ENCODE measurements around the gene ACADVL. TPM values are rescaled to one million over a fixed set of nuclear protein-coding genes. Genes with fewer than 3 reads are reported as not detected.

Gene ACADVL
- total and polyA plus RNA-seq, 8 donors: 285 to 654 (median 381) TPM

GRCh38 chr17:7228920-7229319 lies 9.2 kb downstream of the ACADVL start:
- peaks cover 0 to 68% of the 10 kb centered on the region in 2 donors for H3K36me3 ChIP-seq
- no peaks in the 10 kb centered on the region for H3K27me3 ChIP-seq
- intact Hi-C loops (cut with DNase I): no loop called here
- DNase-seq: no peak
- H3K4me1 ChIP-seq: peaks cover 7 to 24% of the 10 kb centered on the region in 2 donors
- TF ChIP-seq, protein P1, sequence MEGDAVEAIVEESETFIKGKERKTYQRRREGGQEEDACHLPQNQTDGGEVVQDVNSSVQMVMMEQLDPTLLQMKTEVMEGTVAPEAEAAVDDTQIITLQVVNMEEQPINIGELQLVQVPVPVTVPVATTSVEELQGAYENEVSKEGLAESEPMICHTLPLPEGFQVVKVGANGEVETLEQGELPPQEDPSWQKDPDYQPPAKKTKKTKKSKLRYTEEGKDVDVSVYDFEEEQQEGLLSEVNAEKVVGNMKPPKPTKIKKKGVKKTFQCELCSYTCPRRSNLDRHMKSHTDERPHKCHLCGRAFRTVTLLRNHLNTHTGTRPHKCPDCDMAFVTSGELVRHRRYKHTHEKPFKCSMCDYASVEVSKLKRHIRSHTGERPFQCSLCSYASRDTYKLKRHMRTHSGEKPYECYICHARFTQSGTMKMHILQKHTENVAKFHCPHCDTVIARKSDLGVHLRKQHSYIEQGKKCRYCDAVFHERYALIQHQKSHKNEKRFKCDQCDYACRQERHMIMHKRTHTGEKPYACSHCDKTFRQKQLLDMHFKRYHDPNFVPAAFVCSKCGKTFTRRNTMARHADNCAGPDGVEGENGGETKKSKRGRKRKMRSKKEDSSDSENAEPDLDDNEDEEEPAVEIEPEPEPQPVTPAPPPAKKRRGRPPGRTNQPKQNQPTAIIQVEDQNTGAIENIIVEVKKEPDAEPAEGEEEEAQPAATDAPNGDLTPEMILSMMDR (IDR thresholded peaks at IDR 0.05): no peak
- no peak overlapping the region for H3K4me3 ChIP-seq
- no peaks in the 10 kb centered on the region for H3K9me3 ChIP-seq
- H3K27ac ChIP-seq: no peak overlapping the region
- no peak for ATAC-seq

DNA sequence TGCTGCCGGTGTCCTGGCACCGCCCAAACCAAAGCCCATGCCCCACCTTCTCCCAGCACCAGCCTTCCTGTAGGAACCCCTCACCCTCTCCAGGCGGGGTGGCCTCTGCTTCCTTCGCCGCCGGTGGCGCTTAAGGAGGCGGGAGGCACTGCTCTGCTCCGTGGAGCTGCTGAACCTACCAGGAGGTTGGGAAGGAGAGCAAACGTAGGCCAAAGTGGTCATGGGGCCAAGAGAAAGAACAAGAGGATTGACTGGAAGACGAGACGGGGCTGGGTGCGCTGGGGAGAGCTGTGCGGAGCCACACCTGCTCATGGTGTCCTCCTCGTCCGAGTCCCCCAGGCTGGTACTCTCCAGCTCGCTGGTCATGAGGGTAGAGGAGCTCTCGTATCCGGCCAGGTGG lies 9.8 kb downstream of the ACADVL start:
- ATAC-seq (no peak), DNase-seq (no peak)
- H3K4me1 ChIP-seq: peaks cover 7 to 25% of the 10 kb centered on the region in 2 donors
- no peaks in the 10 kb centered on the region for H3K9me3 ChIP-seq
- TF ChIP-seq, protein P1 (IDR thresholded peaks at IDR 0.05): no peak
- intact Hi-C loops (cut with DNase I): no loop called here
- H3K27me3 ChIP-seq: no peaks in the 10 kb centered on the region
- H3K27ac ChIP-seq: no peak overlapping the region
- peaks cover 0 to 62% of the 10 kb centered on the region in 2 donors for H3K36me3 ChIP-seq
- no peak overlapping the region for H3K4me3 ChIP-seq

DNA sequence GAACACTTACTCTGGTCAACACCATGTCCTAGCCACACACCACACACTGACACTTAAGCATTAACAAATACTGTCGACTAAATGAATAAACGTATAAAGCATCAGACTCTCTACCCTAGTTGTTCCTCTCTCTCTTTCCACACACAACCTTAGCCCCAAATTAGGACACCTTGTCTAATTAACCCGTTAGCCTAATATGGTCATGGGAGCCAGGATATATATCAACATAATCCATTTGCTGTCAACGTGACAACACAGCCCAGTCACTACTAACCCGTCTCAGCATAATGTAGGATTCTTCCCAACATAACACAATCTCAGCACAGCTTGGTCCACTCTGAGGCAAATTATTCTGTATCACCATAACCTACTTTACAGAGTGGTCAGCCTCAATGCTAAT lies 12.4 kb downstream of the ACADVL start:
- H3K4me3 ChIP-seq: peak overlapping the region in 1 of 2 donors; percentile 88

GRCh38 chr17:7233701-7234082 lies 14.0 kb downstream of the ACADVL start:
- peaks cover 14 to 57% of the 10 kb centered on the region in 2 donors for H3K4me1 ChIP-seq
- no peaks in the 10 kb centered on the region for H3K27me3 ChIP-seq
- ATAC-seq: peak; percentile 10
- H3K4me3 ChIP-seq: peak overlapping the region; percentile 81 to 88
- H3K27ac ChIP-seq: peak overlapping the region; percentile 84 to 90
- DNase-seq: no peak
- H3K9me3 ChIP-seq: no peaks in the 10 kb centered on the region
- peaks cover 0 to 44% of the 10 kb centered on the region in 2 donors for H3K36me3 ChIP-seq
- TF ChIP-seq, protein P1 (IDR thresholded peaks at IDR 0.05): no peak
- intact Hi-C loops (cut with DNase I): no loop called here

More for the DNA sequence above, 12.4 kb downstream of the ACADVL start:
- Histone ChIP-seq H3K9me3 (no peaks in the 10 kb centered on the region), H3K27me3 (no peaks in the 10 kb centered on the region), H3K36me3 (peaks cover 0 to 59% of the 10 kb centered on the region in 2 donors), H3K4me1 (peaks cover 14 to 51% of the 10 kb centered on the region in 2 donors), H3K27ac (no peak overlapping the region)
- TF ChIP-seq, protein P1 (IDR thresholded peaks at IDR 0.05): no peak
- ATAC-seq (no peak), DNase-seq (no peak)
- intact Hi-C loops (cut with DNase I): no loop called here

- Histone ChIP-seq H3K36me3 (peaks cover 0 to 38% of the 10 kb centered on the region in 2 donors), H3K9me3 (no peaks in the 10 kb centered on the region), H3K27me3 (no peaks in the 10 kb centered on the region), H3K4me1 (peaks cover 14 to 57% of the 10 kb centered on the region in 2 donors), H3K27ac (peak within 1 kb of the TSS; percentile 84 to 90), H3K4me3 (peak within 1 kb of the TSS; percentile 81 to 88)
- ATAC-seq (peak; percentile 56), DNase-seq (peak; percentile 93 to 97 (median 96))
- intact Hi-C loops (cut with DNase I): no loop called here
- TF ChIP-seq, protein P1 (IDR thresholded peaks at IDR 0.05): no peak
Measured at GRCh38 chr17:7234083-7234951, 14.6 kb downstream of the ACADVL start, which contains the start of gene DVL2. DVL2 (minus strand) TSS chr17:7234517; CDS start chr17:7234262, 255 bp downstream.
